H9 (cell line): ENCODE results near the gene MAP3K2. TPM values are rescaled to one million over a fixed set of nuclear protein-coding genes. Genes with fewer than 3 reads are reported as not detected.

Experiments
- DNase-seq: peaks from one replicate; pipeline ENCODE4 v3.0.0-alpha.2; 2017
- H2AFZ ChIP-seq: one replicate; pipeline ENCODE4 v1.6.1; 2013; ENCODE audit warnings: mild to moderate bottlenecking, low read length, control low read depth, moderate library complexity
- H2AK5ac ChIP-seq: 2 replicates; pipeline ENCODE4 v1.6.1; 2013; ENCODE audit warnings: low read length, control low read depth, mixed read lengths; ENCODE audit not compliant: insufficient read length
- H2BK120ac ChIP-seq: one replicate; pipeline ENCODE4 v1.6.1; 2013; ENCODE audit warnings: low read depth, mild to moderate bottlenecking, low read length, control low read depth, inconsistent platforms; ENCODE audit not compliant: poor library complexity, severe bottlenecking
- H2BK12ac ChIP-seq: 2 replicates; pipeline ENCODE4 v1.6.1; 2013; ENCODE audit warnings: low read length, control low read depth, mixed read lengths, low read depth; ENCODE audit not compliant: insufficient read length
- H2BK15ac ChIP-seq: 2 replicates; pipeline ENCODE4 v1.6.1; 2013; ENCODE audit warnings: low read depth, low read length, control low read depth
- H2BK20ac ChIP-seq: one replicate; pipeline ENCODE4 v1.6.1; 2013; ENCODE audit warnings: low read depth, mild to moderate bottlenecking, low read length, control low read depth, inconsistent platforms; ENCODE audit not compliant: poor library complexity, severe bottlenecking
- H2BK5ac ChIP-seq: 2 replicates; pipeline ENCODE4 v1.6.1; 2013; ENCODE audit warnings: low read length, control low read depth, mixed read lengths; ENCODE audit not compliant: insufficient read length
- H3K14ac ChIP-seq: 2 replicates; pipeline ENCODE4 v1.6.1; 2013; ENCODE audit warnings: low read length, control low read depth; ENCODE audit not compliant: insufficient read depth
- H3K18ac ChIP-seq: 2 replicates; pipeline ENCODE4 v1.6.1; 2013; ENCODE audit warnings: low read depth, mild to moderate bottlenecking, mixed read lengths, low read length, control low read depth; ENCODE audit not compliant: insufficient read length
- H3K23ac ChIP-seq: 2 replicates; pipeline ENCODE4 v1.6.1; 2013; ENCODE audit warnings: low read length, control low read depth, mixed read lengths, low read depth; ENCODE audit not compliant: insufficient read length
- H3K23me2 ChIP-seq: 2 replicates; pipeline ENCODE4 v1.6.1; 2013; ENCODE audit warnings: low read depth, mild to moderate bottlenecking, mixed read lengths, low read length, control low read depth; ENCODE audit not compliant: insufficient read length, poor library complexity, severe bottlenecking
- H3K27ac ChIP-seq: 2 replicates; pipeline ENCODE4 v1.5.1; 2013; ENCODE audit warnings: low read length, control low read depth, mixed read lengths, low read depth; ENCODE audit not compliant: insufficient read length
- H3K27me3 ChIP-seq: 2 replicates; pipeline ENCODE4 v1.6.1; 2013; ENCODE audit warnings: low read length, control low read depth, inconsistent platforms; ENCODE audit not compliant: insufficient read depth
- H3K4ac ChIP-seq: 2 replicates; pipeline ENCODE4 v1.6.1; 2013; ENCODE audit warnings: low read depth, mild to moderate bottlenecking, control low read depth, inconsistent platforms, low read length, moderate library complexity
- H3K4me1 ChIP-seq: 2 replicates; pipeline ENCODE4 v1.6.1; 2013; ENCODE audit warnings: low read length, control low read depth, inconsistent platforms; ENCODE audit not compliant: insufficient read depth
- H3K4me2 ChIP-seq: 2 replicates; pipeline ENCODE4 v1.6.1; 2013; ENCODE audit warnings: low read length, control low read depth, mixed read lengths; ENCODE audit not compliant: insufficient read length, insufficient read depth
- H3K56ac ChIP-seq: 2 replicates; pipeline ENCODE4 v1.6.1; 2013; ENCODE audit warnings: low read depth, mild to moderate bottlenecking, mixed read lengths, low read length, control low read depth; ENCODE audit not compliant: insufficient read length
- H3K79me1 ChIP-seq: 2 replicates; pipeline ENCODE4 v1.6.1; 2013; ENCODE audit warnings: low read depth, mild to moderate bottlenecking, moderate library complexity, low read length, control low read depth, inconsistent platforms; ENCODE audit not compliant: insufficient read depth, poor library complexity, severe bottlenecking
- H3K79me2 ChIP-seq: 2 replicates; pipeline ENCODE4 v1.6.1; 2013; ENCODE audit warnings: low read length, control low read depth, inconsistent platforms; ENCODE audit not compliant: insufficient read depth
- H3K9ac ChIP-seq: 2 replicates; pipeline ENCODE4 v1.6.1; 2013; ENCODE audit warnings: low read length, control low read depth, mixed read lengths; ENCODE audit not compliant: insufficient read length; ENCODE audit errors: extremely low read depth
- H3K9me3 ChIP-seq: one replicate; pipeline ENCODE4 v1.6.1; 2013; ENCODE audit warnings: low read depth, low read length, inconsistent platforms; ENCODE audit not compliant: control insufficient read depth
- H3T11ph ChIP-seq: one replicate; pipeline ENCODE4 v1.6.1; 2013; ENCODE audit warnings: mild to moderate bottlenecking, low read length, control low read depth, inconsistent platforms
- H4K20me1 ChIP-seq: one replicate; pipeline ENCODE4 v1.6.1; 2013; ENCODE audit not compliant: control insufficient read depth, insufficient read length, insufficient read depth
- H4K5ac ChIP-seq: 2 replicates; pipeline ENCODE4 v1.6.1; 2013; ENCODE audit warnings: low read depth, mild to moderate bottlenecking, mixed read lengths, low read length, control low read depth; ENCODE audit not compliant: insufficient read length
- H4K8ac ChIP-seq: replicated peaks from 2 replicates; pipeline ENCODE4 v1.6.1; 2013; ENCODE audit warnings: low read length, control low read depth, mixed read lengths, low read depth; ENCODE audit not compliant: insufficient read length
- H4K91ac ChIP-seq: 2 replicates; pipeline ENCODE4 v1.6.1; 2013; ENCODE audit warnings: low read depth, mild to moderate bottlenecking, moderate library complexity, mixed read lengths, low read length, control low read depth; ENCODE audit not compliant: insufficient read length
- H3K27ac Mint-ChIP-seq, 3 experiments: 2 replicates in 2 of 3; 3 replicates in 1 of 3; pipeline ENCODE4 v1.8.0; 2020 to 2021; ENCODE audit warnings: mixed read lengths in 3 of 3, mild to moderate bottlenecking in 1 of 3, moderate library complexity in 1 of 3
- H3K27me3 Mint-ChIP-seq: 2 replicates; pipeline ENCODE4 v1.8.0; 2021; ENCODE audit warnings: low read depth, mild to moderate bottlenecking, moderate library complexity, mixed read lengths
- H3K36me3 Mint-ChIP-seq, 3 experiments: 2 replicates in 2 of 3; 3 replicates in 1 of 3; pipeline ENCODE4 v1.8.0; 2020 to 2021; ENCODE audit warnings: low read depth in 3 of 3, mixed read lengths in 3 of 3; ENCODE audit not compliant: insufficient read depth in 1 of 3
- H3K4me1 Mint-ChIP-seq, 2 experiments: 2 replicates each; pipeline ENCODE4 v1.8.0; 2020; ENCODE audit warnings: mixed read lengths in 2 of 2
- H3K4me3 Mint-ChIP-seq, 2 experiments: 2 replicates in 1 of 2; 3 replicates in 1 of 2; pipeline ENCODE4 v1.8.0; 2020 to 2021; ENCODE audit warnings: mild to moderate bottlenecking in 2 of 2, mixed read lengths in 2 of 2, moderate library complexity in 1 of 2
- H3K9me3 Mint-ChIP-seq, 2 experiments: 2 replicates in 1 of 2; 3 replicates in 1 of 2; pipeline ENCODE4 v1.8.0; 2020; ENCODE audit warnings: mild to moderate bottlenecking in 2 of 2, mixed read lengths in 2 of 2, moderate library complexity in 1 of 2
- WGBS: extraction: QIAGEN DNeasy Blood & Tissue Kit; methylation state at CpG from one replicate; pipeline ENCODE4 v1.1.7; 2013; ENCODE audit warnings: missing lambda C conversion rate, low lambda C conversion rate, mixed read lengths; ENCODE audit not compliant: insufficient read length; ENCODE audit errors: extremely low coverage; 5-methylcytosine and 5-hydroxymethylcytosine counted together
- total RNA-seq: library from RNA; stranded (reverse); gene quantifications from 2 replicates; pipeline ENCODE4 v1.2.1, GENCODE V29; 2021
- TF ChIP-seq, protein P1 (sequence below): fragments of 200-600 bp; sonication (generic); conservative IDR thresholded peaks from 3 replicates; pipeline ENCODE4 v1.8.0; 2021; ENCODE audit warnings: antibody characterized with exemption, mild to moderate bottlenecking

The MAP3K2 gene
- total RNA-seq, 1 experiment from 2014 or later: 25.8 TPM

DNA sequence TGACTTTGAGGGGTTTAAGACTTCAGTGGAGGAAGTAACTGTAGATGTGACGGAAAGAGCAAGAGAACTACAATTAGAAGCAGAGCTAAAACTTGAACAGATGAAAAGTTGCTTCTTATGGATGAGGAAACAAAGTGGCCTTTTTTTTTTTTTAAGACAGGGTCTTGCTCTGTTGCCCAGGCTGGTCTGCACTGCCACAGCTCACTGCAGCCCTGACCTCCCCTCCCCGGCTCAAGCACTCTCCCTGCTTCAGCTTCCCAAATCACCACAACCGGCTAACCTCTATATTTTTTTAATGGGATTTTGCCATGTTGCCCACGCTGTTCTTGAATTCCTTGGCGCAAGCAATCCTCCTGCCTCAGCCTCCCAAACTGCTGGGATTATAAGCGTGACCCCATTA lies 3.2 kb downstream of the MAP3K2 start:
- H3K9ac ChIP-seq: no peak overlapping the region
- H3K18ac ChIP-seq: no peak overlapping the region
- DNase-seq: no peak
- no peak overlapping the region for H2AK5ac ChIP-seq
- Mint-ChIP-seq H3K36me3 (no peaks in the 10 kb centered on the region), H3K27me3 (no peaks in the 10 kb centered on the region), H3K9me3 (no peaks in the 10 kb centered on the region), H3K4me3 (no peak overlapping the region), H3K4me1 (peaks cover 18 to 22% of the 10 kb centered on the region in 2 experiments), H3K27ac (no peak overlapping the region)
- H3K79me2 ChIP-seq: peaks cover 11% of the 10 kb centered on the region; the same call in 1 of the 2 replicates
- peaks cover 4% of the 10 kb centered on the region for H3K23me2 ChIP-seq
- no peak overlapping the region for H3K4ac ChIP-seq
- no peaks in the 10 kb centered on the region for H4K20me1 ChIP-seq
- no CpG with 5 or more reads among the region's 6 CpGs for WGBS
- H4K91ac ChIP-seq: no peak overlapping the region
- H3K27ac ChIP-seq: no peak overlapping the region
- H2BK120ac ChIP-seq: no peak overlapping the region
- H3K4me2 ChIP-seq: no peak overlapping the region
- no peak overlapping the region for H3K23ac ChIP-seq
- H3K9me3 ChIP-seq: no peaks in the 10 kb centered on the region
- no peak overlapping the region for H4K8ac ChIP-seq
- no peak overlapping the region for H3K56ac ChIP-seq
- H3T11ph ChIP-seq: no peak overlapping the region
- TF ChIP-seq, protein P1, sequence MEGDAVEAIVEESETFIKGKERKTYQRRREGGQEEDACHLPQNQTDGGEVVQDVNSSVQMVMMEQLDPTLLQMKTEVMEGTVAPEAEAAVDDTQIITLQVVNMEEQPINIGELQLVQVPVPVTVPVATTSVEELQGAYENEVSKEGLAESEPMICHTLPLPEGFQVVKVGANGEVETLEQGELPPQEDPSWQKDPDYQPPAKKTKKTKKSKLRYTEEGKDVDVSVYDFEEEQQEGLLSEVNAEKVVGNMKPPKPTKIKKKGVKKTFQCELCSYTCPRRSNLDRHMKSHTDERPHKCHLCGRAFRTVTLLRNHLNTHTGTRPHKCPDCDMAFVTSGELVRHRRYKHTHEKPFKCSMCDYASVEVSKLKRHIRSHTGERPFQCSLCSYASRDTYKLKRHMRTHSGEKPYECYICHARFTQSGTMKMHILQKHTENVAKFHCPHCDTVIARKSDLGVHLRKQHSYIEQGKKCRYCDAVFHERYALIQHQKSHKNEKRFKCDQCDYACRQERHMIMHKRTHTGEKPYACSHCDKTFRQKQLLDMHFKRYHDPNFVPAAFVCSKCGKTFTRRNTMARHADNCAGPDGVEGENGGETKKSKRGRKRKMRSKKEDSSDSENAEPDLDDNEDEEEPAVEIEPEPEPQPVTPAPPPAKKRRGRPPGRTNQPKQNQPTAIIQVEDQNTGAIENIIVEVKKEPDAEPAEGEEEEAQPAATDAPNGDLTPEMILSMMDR: no peak
- no peaks in the 10 kb centered on the region; the same call in 1 of the 2 replicates for H3K27me3 ChIP-seq
- no peak overlapping the region for H2AFZ ChIP-seq
- no peaks in the 10 kb centered on the region for H3K79me1 ChIP-seq
- H4K5ac ChIP-seq: no peak overlapping the region
- H3K4me1 ChIP-seq: 0 out of 2 replicates have a peak, but pooled peaks cover 4% of the 10 kb centered on the region
- no peak overlapping the region for H3K14ac ChIP-seq
- no peak overlapping the region for H2BK15ac ChIP-seq
- H2BK20ac ChIP-seq: no peak overlapping the region
- H2BK12ac ChIP-seq: no peak overlapping the region
- H2BK5ac ChIP-seq: no peak overlapping the region
